ENCODE data around the gene ZIC1.

The ZIC1 gene

GRCh38 chr3:147428326-147428725 lies 19.2 kb downstream of the ZIC1 start:
- H3K4me1 ChIP-seq (ENCODE audit: control insufficient read depth, low read depth, low read length) = peaks cover 5% of the 10 kb centered on the region
- H3K23ac ChIP-seq (ENCODE audit: low read length) = no peak overlapping the region
- H3K79me1 ChIP-seq (ENCODE audit: low read length) = no peaks in the 10 kb centered on the region
- no peak overlapping the region for H4K8ac ChIP-seq (ENCODE audit: low read depth, low read length)
- H3K27me3 ChIP-seq (ENCODE audit: insufficient read depth, low read length, poor library complexity) = peaks cover 15% of the 10 kb centered on the region
- H4K5ac ChIP-seq (ENCODE audit: low read length) = no peak overlapping the region
- no peak overlapping the region for H2BK5ac ChIP-seq (ENCODE audit: low read length)
- H3K36me3 ChIP-seq (ENCODE audit: control insufficient read depth, insufficient read depth, low read length) = no peaks in the 10 kb centered on the region
- no peak overlapping the region for H3K4me2 ChIP-seq (ENCODE audit: low read length)
- no peak overlapping the region for H2BK120ac ChIP-seq (ENCODE audit: low read depth, low read length)
- no peak overlapping the region for H3K4me3 ChIP-seq (ENCODE audit: low read length)
- no peak overlapping the region for H3K56ac ChIP-seq (ENCODE audit: low read length)
- no peak overlapping the region for H3K4ac ChIP-seq (ENCODE audit: low read depth, low read length)
- no peak overlapping the region for H2BK15ac ChIP-seq (replicated peaks; ENCODE audit: low read depth)
- no peak overlapping the region for H3K9ac ChIP-seq (ENCODE audit: low read length)
- H3K18ac ChIP-seq (ENCODE audit: low read length) = no peak overlapping the region
- no peak overlapping the region for H3K27ac ChIP-seq (ENCODE audit: low read depth, low read length)
- no peak overlapping the region for H2AK5ac ChIP-seq (ENCODE audit: low read length)
- no peak for DNase-seq
- no CpG with 5 or more reads among the region's 1 CpG for WGBS (ENCODE audit: extremely low coverage, insufficient coverage, low lambda C conversion rate)
- no peaks in the 10 kb centered on the region for H3K79me2 ChIP-seq (ENCODE audit: control insufficient read depth, insufficient read depth, low read length)

GRCh38 chr3:147428754-147429153 lies 19.6 kb downstream of the ZIC1 start:
- Histone ChIP-seq H3K4me1 (ENCODE audit: control insufficient read depth, low read depth, low read length) (peaks cover 3% of the 10 kb centered on the region), H3K56ac (ENCODE audit: low read length) (no peak overlapping the region), H3K4me3 (ENCODE audit: low read length) (no peak overlapping the region), H3K23ac (ENCODE audit: low read length) (no peak overlapping the region), H3K9ac (ENCODE audit: low read length) (no peak overlapping the region), H3K27ac (ENCODE audit: low read depth, low read length) (no peak overlapping the region), H2BK15ac (replicated peaks; ENCODE audit: low read depth) (no peak overlapping the region), H4K5ac (ENCODE audit: low read length) (no peak overlapping the region), H4K8ac (ENCODE audit: low read depth, low read length) (no peak overlapping the region), H3K18ac (ENCODE audit: low read length) (no peak overlapping the region), H3K27me3 (ENCODE audit: insufficient read depth, low read length, poor library complexity) (peaks cover 11% of the 10 kb centered on the region), H2BK5ac (ENCODE audit: low read length) (no peak overlapping the region), H2AK5ac (ENCODE audit: low read length) (no peak overlapping the region), H3K4ac (ENCODE audit: low read depth, low read length) (no peak overlapping the region), H3K4me2 (ENCODE audit: low read length) (no peak overlapping the region), H3K36me3 (ENCODE audit: control insufficient read depth, insufficient read depth, low read length) (no peaks in the 10 kb centered on the region), H3K79me1 (ENCODE audit: low read length) (no peaks in the 10 kb centered on the region), H2BK120ac (ENCODE audit: low read depth, low read length) (no peak overlapping the region), H3K79me2 (ENCODE audit: control insufficient read depth, insufficient read depth, low read length) (no peaks in the 10 kb centered on the region)
- WGBS (ENCODE audit: extremely low coverage, insufficient coverage, low lambda C conversion rate) = no CpG with 5 or more reads among the region's 2 CpGs
- DNase-seq = no peak

DNA sequence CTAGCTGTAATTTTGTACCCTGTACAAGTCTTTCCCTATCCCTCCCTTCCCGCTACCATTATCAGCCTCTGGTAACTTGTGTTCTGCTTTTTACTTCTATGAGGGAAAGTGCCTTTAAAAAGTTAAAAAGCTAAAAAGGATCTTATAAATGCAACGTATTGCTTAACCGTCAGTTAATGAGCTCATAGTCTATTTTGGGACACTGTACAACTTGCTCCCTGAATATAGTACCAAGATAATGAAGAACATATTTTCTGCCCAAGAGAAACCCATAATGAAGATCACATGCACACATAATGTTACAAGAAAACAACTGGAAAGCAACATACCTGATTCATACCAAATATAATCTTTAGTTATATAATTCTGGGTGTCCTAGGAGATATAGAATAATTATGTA lies 22.6 kb downstream of the ZIC1 start:
- no peak overlapping the region for H3K4ac ChIP-seq (ENCODE audit: low read depth, low read length)
- H3K27me3 ChIP-seq (ENCODE audit: insufficient read depth, low read length, poor library complexity) = no peaks in the 10 kb centered on the region
- H3K27ac ChIP-seq (ENCODE audit: low read depth, low read length) = no peak overlapping the region
- DNase-seq = no peak
- no peaks in the 10 kb centered on the region for H3K4me1 ChIP-seq (ENCODE audit: control insufficient read depth, low read depth, low read length)
- no peaks in the 10 kb centered on the region for H3K36me3 ChIP-seq (ENCODE audit: control insufficient read depth, insufficient read depth, low read length)
- H3K4me2 ChIP-seq (ENCODE audit: low read length) = no peak overlapping the region
- H3K18ac ChIP-seq (ENCODE audit: low read length) = no peak overlapping the region
- no peak overlapping the region for H3K9ac ChIP-seq (ENCODE audit: low read length)
- H4K8ac ChIP-seq (ENCODE audit: low read depth, low read length) = no peak overlapping the region
- H2AK5ac ChIP-seq (ENCODE audit: low read length) = no peak overlapping the region
- H2BK120ac ChIP-seq (ENCODE audit: low read depth, low read length) = no peak overlapping the region
- H3K23ac ChIP-seq (ENCODE audit: low read length) = no peak overlapping the region
- H3K79me2 ChIP-seq (ENCODE audit: control insufficient read depth, insufficient read depth, low read length) = no peaks in the 10 kb centered on the region
- no peak overlapping the region for H2BK5ac ChIP-seq (ENCODE audit: low read length)
- H4K5ac ChIP-seq (ENCODE audit: low read length) = no peak overlapping the region
- H3K4me3 ChIP-seq (ENCODE audit: low read length) = no peak overlapping the region
- WGBS (ENCODE audit: extremely low coverage, insufficient coverage, low lambda C conversion rate) = no CpG with 5 or more reads among the region's 3 CpGs
- no peak overlapping the region for H3K56ac ChIP-seq (ENCODE audit: low read length)
- no peak overlapping the region for H2BK15ac ChIP-seq (replicated peaks; ENCODE audit: low read depth)
- H3K79me1 ChIP-seq (ENCODE audit: low read length) = no peaks in the 10 kb centered on the region

GRCh38 chr3:147447224-147447623 lies 38.1 kb downstream of the ZIC1 start:
- Histone ChIP-seq H4K8ac (ENCODE audit: low read depth, low read length) (no peak overlapping the region), H2BK5ac (ENCODE audit: low read length) (no peak overlapping the region), H4K5ac (ENCODE audit: low read length) (no peak overlapping the region), H3K18ac (ENCODE audit: low read length) (no peak overlapping the region), H3K79me2 (ENCODE audit: control insufficient read depth, insufficient read depth, low read length) (no peaks in the 10 kb centered on the region), H3K9ac (ENCODE audit: low read length) (no peak overlapping the region), H2BK120ac (ENCODE audit: low read depth, low read length) (no peak overlapping the region), H3K4me2 (ENCODE audit: low read length) (no peak overlapping the region), H3K27ac (ENCODE audit: low read depth, low read length) (no peak overlapping the region), H2BK15ac (replicated peaks; ENCODE audit: low read depth) (no peak overlapping the region), H3K23ac (ENCODE audit: low read length) (no peak overlapping the region), H3K27me3 (ENCODE audit: insufficient read depth, low read length, poor library complexity) (no peaks in the 10 kb centered on the region), H3K4ac (ENCODE audit: low read depth, low read length) (no peak overlapping the region), H3K4me1 (ENCODE audit: control insufficient read depth, low read depth, low read length) (no peaks in the 10 kb centered on the region), H3K36me3 (ENCODE audit: control insufficient read depth, insufficient read depth, low read length) (no peaks in the 10 kb centered on the region), H3K4me3 (ENCODE audit: low read length) (no peak overlapping the region), H3K56ac (ENCODE audit: low read length) (no peak overlapping the region), H3K79me1 (ENCODE audit: low read length) (no peaks in the 10 kb centered on the region), H2AK5ac (ENCODE audit: low read length) (no peak overlapping the region)
- DNase-seq = no peak

GRCh38 chr3:147449669-147450068 lies 40.5 kb downstream of the ZIC1 start:
- Histone ChIP-seq H2BK120ac (ENCODE audit: low read depth, low read length) (no peak overlapping the region), H3K56ac (ENCODE audit: low read length) (no peak overlapping the region), H3K4me3 (ENCODE audit: low read length) (no peak overlapping the region), H2AK5ac (ENCODE audit: low read length) (no peak overlapping the region), H4K8ac (ENCODE audit: low read depth, low read length) (no peak overlapping the region), H3K36me3 (ENCODE audit: control insufficient read depth, insufficient read depth, low read length) (no peaks in the 10 kb centered on the region), H4K5ac (ENCODE audit: low read length) (no peak overlapping the region), H3K27me3 (ENCODE audit: insufficient read depth, low read length, poor library complexity) (no peaks in the 10 kb centered on the region), H3K18ac (ENCODE audit: low read length) (no peak overlapping the region), H2BK5ac (ENCODE audit: low read length) (no peak overlapping the region), H3K4me1 (ENCODE audit: control insufficient read depth, low read depth, low read length) (no peaks in the 10 kb centered on the region), H3K4me2 (ENCODE audit: low read length) (no peak overlapping the region), H3K4ac (ENCODE audit: low read depth, low read length) (no peak overlapping the region), H3K9ac (ENCODE audit: low read length) (no peak overlapping the region), H2BK15ac (replicated peaks; ENCODE audit: low read depth) (no peak overlapping the region), H3K79me2 (ENCODE audit: control insufficient read depth, insufficient read depth, low read length) (no peaks in the 10 kb centered on the region), H3K27ac (ENCODE audit: low read depth, low read length) (no peak overlapping the region), H3K23ac (ENCODE audit: low read length) (no peak overlapping the region), H3K79me1 (ENCODE audit: low read length) (no peaks in the 10 kb centered on the region)
- no CpG with 5 or more reads among the region's 3 CpGs for WGBS (ENCODE audit: extremely low coverage, insufficient coverage, low lambda C conversion rate)
- DNase-seq = peak; percentile 35

- Histone ChIP-seq H2BK120ac (ENCODE audit: low read depth, low read length) (no peak overlapping the region), H2BK5ac (ENCODE audit: low read length) (no peak overlapping the region), H3K79me1 (ENCODE audit: low read length) (no peaks in the 10 kb centered on the region), H3K9ac (ENCODE audit: low read length) (no peak overlapping the region), H2AK5ac (ENCODE audit: low read length) (no peak overlapping the region), H3K79me2 (ENCODE audit: control insufficient read depth, insufficient read depth, low read length) (no peaks in the 10 kb centered on the region), H3K36me3 (ENCODE audit: control insufficient read depth, insufficient read depth, low read length) (no peaks in the 10 kb centered on the region), H2BK15ac (replicated peaks; ENCODE audit: low read depth) (no peak overlapping the region), H3K56ac (ENCODE audit: low read length) (no peak overlapping the region), H4K5ac (ENCODE audit: low read length) (no peak overlapping the region), H3K18ac (ENCODE audit: low read length) (no peak overlapping the region), H4K8ac (ENCODE audit: low read depth, low read length) (no peak overlapping the region), H3K23ac (ENCODE audit: low read length) (no peak overlapping the region), H3K27ac (ENCODE audit: low read depth, low read length) (no peak overlapping the region), H3K4me1 (ENCODE audit: control insufficient read depth, low read depth, low read length) (no peaks in the 10 kb centered on the region), H3K4me3 (ENCODE audit: low read length) (no peak overlapping the region), H3K4me2 (ENCODE audit: low read length) (no peak overlapping the region), H3K4ac (ENCODE audit: low read depth, low read length) (no peak overlapping the region), H3K27me3 (ENCODE audit: insufficient read depth, low read length, poor library complexity) (no peaks in the 10 kb centered on the region)
- DNase-seq = no peak
- no CpG with 5 or more reads among the region's 1 CpG for WGBS (ENCODE audit: extremely low coverage, insufficient coverage, low lambda C conversion rate)
These were observed 50.0 kb downstream of the ZIC1 start for GRCh38 chr3:147458995-147459704.

Measured in mesendoderm (in vitro differentiated cells).